HG03575 (cell line): Measurements from ENCODE around the gene KCNJ11.

ENCODE experiments used
- ATAC-seq: cut with Tn5 transposase; IDR thresholded peaks from one replicate; pipeline ENCODE4 v1.9.1; 2021; ENCODE audit not compliant: unreplicated experiment, insufficient number of reproducible peaks, low FRiP score; ENCODE audit errors: extremely low read depth

Gene KCNJ11

GRCh38 chr11:17394743-17395390, 6.4 kb upstream of the KCNJ11 start:
- ATAC-seq, result no peak

- ATAC-seq, result no peak
These were observed 5.0 kb upstream of the KCNJ11 start for GRCh38 chr11:17393472-17393871.

GRCh38 chr11:17392872-17393271, 4.4 kb upstream of the KCNJ11 start:
- no peak for ATAC-seq

GRCh38 chr11:17391493-17392355, 3.3 kb upstream of the KCNJ11 start:
- no peak for ATAC-seq

- ATAC-seq, result no peak
These were observed 1.6 kb upstream of the KCNJ11 start for GRCh38 chr11:17389957-17390649.

- ATAC-seq, result no peak
These were observed 925 bp upstream of the KCNJ11 start for GRCh38 chr11:17389211-17389956.

GRCh38 chr11:17387811-17388210, 648 bp downstream of the KCNJ11 start:
- ATAC-seq, result no peak

GRCh38 chr11:17387254-17387653, 1.2 kb downstream of the KCNJ11 start:
- ATAC-seq, result no peak

- no peak for ATAC-seq
These were observed 2.0 kb downstream of the KCNJ11 start for GRCh38 chr11:17386331-17387084.

GRCh38 chr11:17385926-17386325, 2.5 kb downstream of the KCNJ11 start:
- no peak for ATAC-seq

- no peak for ATAC-seq
These were observed 3.0 kb downstream of the KCNJ11 start for GRCh38 chr11:17385492-17385891.

GRCh38 chr11:17384002-17384511, 4.4 kb downstream of the KCNJ11 start:
- ATAC-seq, result no peak

GRCh38 chr11:17383461-17383860, 5.0 kb downstream of the KCNJ11 start:
- ATAC-seq, result no peak

GRCh38 chr11:17382046-17382728, 6.3 kb downstream of the KCNJ11 start:
- no peak for ATAC-seq

- ATAC-seq, result no peak
These were observed 7.3 kb downstream of the KCNJ11 start for GRCh38 chr11:17381156-17381555.

- no peak for ATAC-seq
These were observed 8.9 kb downstream of the KCNJ11 start for GRCh38 chr11:17379383-17380180.

GRCh38 chr11:17378655-17379054, 9.8 kb downstream of the KCNJ11 start:
- no peak for ATAC-seq
